HG02623 (cell line): ENCODE data around the gene EXOC3L2.

Source experiments
- ATAC-seq: cut with Tn5 transposase; IDR thresholded peaks from one replicate; pipeline ENCODE4 v1.9.1; 2021; ENCODE audit warnings: moderate library complexity; ENCODE audit not compliant: unreplicated experiment

Gene EXOC3L2

DNA sequence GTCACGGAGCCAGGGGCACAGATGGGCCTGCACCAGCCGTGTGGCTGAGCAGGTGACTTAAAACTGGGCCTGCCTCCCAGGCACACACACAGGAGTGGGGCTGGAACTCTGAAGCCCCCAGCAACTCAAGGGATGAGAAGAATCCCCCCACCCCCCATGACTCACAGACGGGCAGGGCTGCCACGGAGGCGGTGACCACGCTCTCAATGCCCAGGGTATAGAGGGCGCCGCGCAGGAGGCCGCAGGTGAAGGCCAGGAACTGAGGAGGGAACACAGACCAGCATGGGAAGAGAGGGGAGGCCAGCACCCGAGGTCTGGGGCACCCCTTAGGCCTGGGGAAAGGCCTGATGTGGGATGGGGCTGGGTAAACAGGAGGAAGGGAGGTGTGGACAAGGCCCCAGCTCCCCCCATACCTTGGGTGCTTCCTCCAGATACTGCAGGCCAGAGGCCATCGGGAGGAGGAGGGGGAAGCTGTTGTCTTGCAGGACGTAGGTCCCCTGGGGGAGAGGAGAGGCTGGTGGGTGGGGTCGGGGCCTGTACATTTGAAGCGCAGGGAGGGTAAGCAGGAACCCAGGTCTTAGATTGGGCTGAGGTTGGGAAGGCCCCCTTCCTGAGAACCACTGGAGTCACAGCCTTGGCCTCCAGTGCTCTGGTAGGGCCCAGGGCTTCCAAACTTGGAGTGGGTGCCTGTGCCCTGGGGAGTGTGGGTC lies 81.3 kb downstream of the EXOC3L2 start:
- ATAC-seq: no peak

DNA sequence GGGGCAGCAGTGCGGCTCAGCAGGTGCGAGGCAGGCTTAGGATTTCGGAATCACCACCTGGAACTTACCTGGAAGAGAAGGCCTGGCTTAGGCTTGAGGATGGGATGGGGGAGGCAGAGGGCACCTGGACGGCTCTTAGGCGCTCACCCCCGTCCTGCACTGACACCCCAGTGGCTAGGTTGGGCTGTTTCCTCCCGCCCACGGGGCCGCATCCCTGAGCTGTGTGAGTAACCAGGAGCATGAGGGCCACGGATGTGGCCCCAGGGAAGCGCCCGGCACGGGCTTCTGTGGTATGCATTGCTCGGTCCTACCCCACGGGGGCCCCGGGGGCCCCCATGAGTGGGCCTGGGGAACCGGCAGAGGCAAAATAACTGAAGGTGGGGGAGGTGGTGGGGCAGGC lies 82.1 kb downstream of the EXOC3L2 start:
- ATAC-seq: no peak

DNA sequence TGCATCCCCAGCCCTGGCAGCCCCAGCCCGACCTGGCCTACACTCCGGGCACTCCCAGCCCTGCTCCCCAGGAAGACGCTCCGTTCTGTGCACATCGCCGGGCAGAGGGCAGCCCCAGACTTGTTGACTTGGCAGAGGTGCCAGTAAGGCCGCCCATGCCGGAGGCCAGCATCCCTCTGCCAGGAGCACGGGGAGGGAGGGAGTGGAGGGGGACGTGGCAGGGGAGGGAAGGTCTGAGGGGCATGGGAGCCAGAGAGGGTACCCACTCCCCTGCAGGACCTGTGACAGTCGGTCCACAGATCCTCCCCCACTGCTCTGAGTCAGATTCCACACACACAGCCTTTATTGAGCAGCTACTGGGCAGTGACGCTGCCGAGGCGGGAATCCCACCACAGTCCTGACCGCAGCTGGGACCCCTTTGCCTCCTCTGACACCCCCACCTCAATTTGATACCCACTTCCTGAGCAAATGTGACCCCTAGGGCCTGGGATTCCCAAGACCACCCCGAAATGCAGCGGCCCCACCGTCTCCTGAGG lies 82.5 kb downstream of the EXOC3L2 start:
- ATAC-seq: no peak
